H1 (cell line): Measurements from ENCODE around the gene PCBP2. TPM values are rescaled to one million over a fixed set of nuclear protein-coding genes. Genes with fewer than 3 reads are reported as not detected.
"Not testable (repeated sequence)": the region's sequence is repeated elsewhere in the genome, so short reads cannot be mapped to it uniquely, and the experiment has no call there.

Experiments
- CTCF ChIA-PET: fragments of 300-600 bp; sonication (Branson Sonifier 250); formaldehyde crosslinking; loops from one replicate; lab custom pipeline; 2021; ENCODE audit not compliant: partially characterized antibody; lab: Charles Lee
- POLR2A ChIA-PET: fragments of 300-600 bp; sonication (Branson Sonifier 250); formaldehyde crosslinking; loops from one replicate; lab custom pipeline; 2021; ENCODE audit warnings: inconsistent platforms; ENCODE audit not compliant: partially characterized antibody; lab: Charles Lee
- DNase-seq, 2 experiments: peaks; one replicate each; pipeline versions ENCODE4 v3.0.0 to v3.0.0-alpha.2; 2010 to 2022; ENCODE audit warnings: low spot score in 2 of 2, low read depth in 1 of 2, mixed read lengths in 1 of 2
- FAIRE-seq: peaks from 2 replicates; lab custom pipeline; 2011; peaks lifted over from hg19 to GRCh38; lab: Jason Lieb, UNC
- H2AFZ ChIP-seq: 2 replicates; pipeline ENCODE4 v1.8.1; 2012; ENCODE audit warnings: low read length, inconsistent platforms
- H2AK5ac ChIP-seq: 2 replicates; pipeline ENCODE4 v1.6.1; 2013; ENCODE audit warnings: low read depth, low read length
- H2BK120ac ChIP-seq: replicated peaks from 2 replicates; pipeline ENCODE3; 2013; ENCODE audit warnings: low read depth, low read length, inconsistent platforms
- H2BK12ac ChIP-seq: 2 replicates; pipeline ENCODE4 v1.6.1; 2013; ENCODE audit warnings: low read depth, low read length
- H2BK15ac ChIP-seq: 2 replicates; pipeline ENCODE4 v1.6.1; 2013; ENCODE audit warnings: low read length
- H2BK20ac ChIP-seq: 2 replicates; pipeline ENCODE4 v1.6.1; 2013; ENCODE audit warnings: low read length
- H2BK5ac ChIP-seq: 2 replicates; pipeline ENCODE4 v1.6.1; 2013; ENCODE audit warnings: low read depth, low read length
- H3K14ac ChIP-seq: 2 replicates; pipeline ENCODE4 v1.6.1; 2013; ENCODE audit warnings: inconsistent platforms; ENCODE audit not compliant: insufficient read length
- H3K18ac ChIP-seq: 2 replicates; pipeline ENCODE4 v1.6.1; 2013; ENCODE audit warnings: low read length; ENCODE audit errors: extremely low read depth
- H3K23ac ChIP-seq: 2 replicates; pipeline ENCODE4 v1.6.1; 2013; ENCODE audit warnings: inconsistent platforms; ENCODE audit not compliant: insufficient read length
- H3K23me2 ChIP-seq: 2 replicates; pipeline ENCODE4 v1.6.1; 2013; ENCODE audit warnings: low read depth, low read length
- H3K27ac ChIP-seq: 2 replicates; pipeline ENCODE4 v1.6.1; 2011; ENCODE audit warnings: low read depth, low read length, inconsistent platforms
- H3K27me3 ChIP-seq, 4 experiments: replicated peaks in 1 of 4; 1 replicate in 1 of 4; 2 replicates in 3 of 4; pipeline versions ENCODE4 v1.6.1 to v1.8.1; 2011 to 2013; ENCODE audit warnings: low read length in 3 of 4, mild to moderate bottlenecking in 3 of 4, inconsistent platforms in 2 of 4, mixed read lengths in 2 of 4, moderate library complexity in 1 of 4; ENCODE audit not compliant: control insufficient read depth in 3 of 4, insufficient read depth in 3 of 4; ENCODE audit errors: extremely low read depth in 1 of 4
- H3K36me3 ChIP-seq, 4 experiments: 2 replicates each; pipeline versions ENCODE4 v1.6.1 to v1.8.1; 2011 to 2013; ENCODE audit warnings: mild to moderate bottlenecking in 4 of 4, low read length in 3 of 4, moderate library complexity in 2 of 4, control low read depth in 1 of 4, inconsistent platforms in 1 of 4; ENCODE audit not compliant: insufficient read depth in 4 of 4, control insufficient read depth in 2 of 4
- H3K4ac ChIP-seq: replicated peaks from 2 replicates; pipeline ENCODE3; 2013; ENCODE audit warnings: low read length, low read depth, mixed read lengths, inconsistent platforms; ENCODE audit not compliant: insufficient read length
- H3K4me1 ChIP-seq, 4 experiments: replicated peaks in 1 of 4; 1 replicate in 1 of 4; 2 replicates in 3 of 4; pipeline versions ENCODE4 v1.6.1 to v1.8.1; 2011 to 2013; ENCODE audit warnings: low read length in 3 of 4, inconsistent platforms in 2 of 4, mixed read lengths in 1 of 4; ENCODE audit not compliant: insufficient read depth in 4 of 4, control insufficient read depth in 3 of 4
- H3K4me2 ChIP-seq, 2 experiments: 2 replicates each; pipeline versions ENCODE4 v1.6.1 to v1.8.1; 2011 to 2013; ENCODE audit warnings: low read depth in 2 of 2, low read length in 2 of 2, control low read depth in 1 of 2, inconsistent platforms in 1 of 2, mild to moderate bottlenecking in 1 of 2; ENCODE audit not compliant: insufficient read depth in 1 of 2
- H3K4me3 ChIP-seq, 4 experiments: fragments of 200-600, 300-600 bp in 1 of 4; sonication (generic), shearing (Covaris generic), sonication (Bioruptor Twin) in 1 of 4; 2 replicates each; pipeline versions ENCODE4 v1.5.1 to v1.8.1; 2011 to 2016; ENCODE audit warnings: low read length in 4 of 4, low read depth in 3 of 4, control low read depth in 2 of 4, inconsistent platforms in 2 of 4, mild to moderate bottlenecking in 2 of 4, mixed read lengths in 1 of 4, moderate library complexity in 1 of 4; ENCODE audit not compliant: insufficient read depth in 2 of 4; ENCODE audit errors: extremely low read depth in 1 of 4
- H3K56ac ChIP-seq: replicated peaks from 2 replicates; pipeline ENCODE3; 2013; ENCODE audit warnings: low read depth, mild to moderate bottlenecking, mixed read lengths, low read length, inconsistent platforms; ENCODE audit not compliant: insufficient read length
- H3K79me1 ChIP-seq: 2 replicates; pipeline ENCODE4 v1.6.1; 2013; ENCODE audit warnings: low read depth, low read length, control low read depth
- H3K79me2 ChIP-seq, 2 experiments: 2 replicates each; pipeline versions ENCODE4 v1.6.1 to v1.8.1; 2012 to 2013; ENCODE audit warnings: low read length in 2 of 2, mild to moderate bottlenecking in 2 of 2, inconsistent platforms in 1 of 2; ENCODE audit not compliant: insufficient read depth in 2 of 2, control insufficient read depth in 1 of 2
- H3K9ac ChIP-seq, 4 experiments: replicated peaks in 1 of 4; 1 replicate in 1 of 4; 2 replicates in 3 of 4; pipeline versions ENCODE4 v1.6.1 to v1.8.1; 2011 to 2013; ENCODE audit warnings: low read depth in 3 of 4, low read length in 3 of 4, control low read depth in 2 of 4, mild to moderate bottlenecking in 2 of 4, moderate library complexity in 2 of 4, inconsistent platforms in 1 of 4; ENCODE audit errors: extremely low read depth in 1 of 4
- H3K9me3 ChIP-seq, 2 experiments: 2 replicates each; pipeline versions ENCODE4 v1.6.1 to v1.8.1; 2012 to 2013; ENCODE audit warnings: mild to moderate bottlenecking in 2 of 2, moderate library complexity in 2 of 2, control low read depth in 1 of 2, inconsistent platforms in 1 of 2, low read depth in 1 of 2, low read length in 1 of 2, mixed read lengths in 1 of 2; ENCODE audit not compliant: insufficient read depth in 2 of 2
- H4K20me1 ChIP-seq, 2 experiments: replicated peaks in 1 of 2; 2 replicates each; pipeline versions ENCODE3 to v1.8.1; 2011 to 2013; ENCODE audit warnings: inconsistent platforms in 2 of 2, low read length in 2 of 2, mild to moderate bottlenecking in 1 of 2; ENCODE audit not compliant: insufficient read depth in 2 of 2, control insufficient read depth in 1 of 2
- H4K5ac ChIP-seq: 2 replicates; pipeline ENCODE4 v1.6.1; 2013; ENCODE audit warnings: low read length, low read depth, mixed read lengths, inconsistent platforms; ENCODE audit not compliant: insufficient read length
- H4K8ac ChIP-seq: 2 replicates; pipeline ENCODE4 v1.8.0; 2013; ENCODE audit warnings: mild to moderate bottlenecking, moderate library complexity, low read length, inconsistent platforms; ENCODE audit not compliant: insufficient read depth; ENCODE audit errors: extremely low read depth
- H4K91ac ChIP-seq: replicated peaks from 2 replicates; pipeline ENCODE3; 2013; ENCODE audit warnings: low read length, mixed read lengths, inconsistent platforms; ENCODE audit not compliant: insufficient read length
- polyA plus RNA-seq, 7 experiments: library from polyadenylated mRNA; depleted of rRNA in 3 of 7; stranded (reverse) in 5 of 7; unstranded in 2 of 7; fragments of >200 nt in 5 of 7; fragments of 200-250 nt in 2 of 7; gene quantifications; 1 replicate in 5 of 7; 2 replicates in 1 of 7; 4 replicates in 1 of 7; pipeline versions ENCODE4 v1.2.1 to v1.2.3, GENCODE V29; 2011 to 2013; ENCODE audit warnings: missing spikeins in 2 of 7, mixed read lengths in 2 of 7
- total RNA-seq: library from RNA; stranded (reverse); fragmentation: NEBNext Ultra II Directional; extraction: Animal tissue kit (Norgen Biotek cat#: 25700); gene quantifications from 2 replicates; pipeline ENCODE4 v1.2.1, GENCODE V29; 2021

Gene PCBP2
- total and polyA plus RNA-seq, 2 of the 8 experiments (the other 6 are each of a cell fraction or from before 2014, with no cell fraction given) = 470 to 1,123 TPM

GRCh38 chr12:53439582-53439981 is 12.3 kb upstream of the PCBP2 start:
- H3K4ac ChIP-seq, H2BK20ac ChIP-seq, H3K23ac ChIP-seq, H2AFZ ChIP-seq, H3K56ac ChIP-seq, DNase-seq, H4K8ac ChIP-seq, H2BK12ac ChIP-seq, H3K4me2 ChIP-seq, H3K27me3 ChIP-seq, H2BK120ac ChIP-seq, H3K79me1 ChIP-seq, H3K14ac ChIP-seq, H4K20me1 ChIP-seq, H3K18ac ChIP-seq, H2BK5ac ChIP-seq, H3K9me3 ChIP-seq, H3K4me1 ChIP-seq, H3K36me3 ChIP-seq, H3K9ac ChIP-seq, H3K79me2 ChIP-seq, H4K5ac ChIP-seq, H2AK5ac ChIP-seq, FAIRE-seq, H4K91ac ChIP-seq, H3K4me3 ChIP-seq, H3K27ac ChIP-seq, H2BK15ac ChIP-seq, H3K23me2 ChIP-seq: not testable (repeated sequence)
- POLR2A ChIA-PET = interaction anchor here (0.7 to 57.6 kb wide), 4 partner anchors 15 to 55 kb away, joined by 3 to 3397 read pairs (median 6); partner anchors contain the start of genes MAP3K12, NPFF and TARBP2
- CTCF ChIA-PET = interaction anchor here (1.0 to 1.3 kb wide), 4 partner anchors 9 to 87 kb away, joined by 3 to 5 read pairs (median 4); no protein-coding TSS in a partner anchor
